RWPE2 (cell line): Measurements from ENCODE around the gene PCNT.

Source experiments
- ATAC-seq: fragments of 200-7000 bp; cut with Tn5 transposase; 3 replicates; pipeline ENCODE4 v1.9.1; 2021; ENCODE audit warnings: low read depth
- DNase-seq: peaks from one replicate; pipeline ENCODE4 v3.0.0-alpha.2; 2020; ENCODE audit warnings: low spot score
- H3K27ac ChIP-seq: fragments of 450-650 bp; 2 replicates; pipeline ENCODE4 v1.5.1; 2017; ENCODE audit warnings: mild to moderate bottlenecking; ENCODE audit not compliant: poor library complexity, severe bottlenecking
- H3K27me3 ChIP-seq: fragments of 250-450 bp; sonication (Bioruptor Pico); 2 replicates; pipeline ENCODE4 v1.5.1; 2021; ENCODE audit warnings: mild to moderate bottlenecking, moderate library complexity; ENCODE audit not compliant: insufficient read depth, poor library complexity, severe bottlenecking
- H3K36me3 ChIP-seq: fragments of 250-450 bp; sonication (Bioruptor Pico); 2 replicates; pipeline ENCODE4 v1.5.1; 2020; ENCODE audit warnings: low read depth, mild to moderate bottlenecking, moderate library complexity
- H3K4me1 ChIP-seq: fragments of 250-450 bp; sonication (Bioruptor Pico); 2 replicates; pipeline ENCODE4 v1.5.1; 2021; ENCODE audit warnings: mild to moderate bottlenecking, moderate library complexity; ENCODE audit not compliant: insufficient read depth, poor library complexity, severe bottlenecking
- H3K4me3 ChIP-seq: fragments of 250-450 bp; sonication (Bioruptor Pico); 2 replicates; pipeline ENCODE4 v1.5.1; 2021; ENCODE audit warnings: mild to moderate bottlenecking, moderate library complexity; ENCODE audit not compliant: severe bottlenecking
- H3K9me3 ChIP-seq: fragments of 250-450 bp; sonication (Bioruptor Pico); 2 replicates; pipeline ENCODE4 v1.5.1; 2021; ENCODE audit warnings: mild to moderate bottlenecking, moderate library complexity; ENCODE audit not compliant: severe bottlenecking
- CTCF ChIP-seq: fragments of 450-650 bp; IDR thresholded peaks from one replicate; pipeline ENCODE4 v1.5.1; 2017; ENCODE audit warnings: mild to moderate bottlenecking, moderate library complexity; ENCODE audit not compliant: poor library complexity, severe bottlenecking

PCNT gene

GRCh38 chr21:46411236-46411635 lies 87.3 kb downstream of the PCNT start:
- Histone ChIP-seq H3K27ac (no peak overlapping the region), H3K27me3 (no peaks in the 10 kb centered on the region), H3K36me3 (peaks cover 38% of the 10 kb centered on the region), H3K4me1 (peaks cover 3% of the 10 kb centered on the region), H3K9me3 (no peaks in the 10 kb centered on the region), H3K4me3 (no peak overlapping the region)
- ATAC-seq (no peak), DNase-seq (no peak)
- TF ChIP-seq CTCF: no peak

- ATAC-seq (no peak), DNase-seq (no peak)
- no peaks in the 10 kb centered on the region for H3K9me3 ChIP-seq
- no peaks in the 10 kb centered on the region for H3K27me3 ChIP-seq
- no peak overlapping the region for H3K27ac ChIP-seq
- no peak for TF ChIP-seq CTCF
- H3K4me1 ChIP-seq: peaks cover 3% of the 10 kb centered on the region
- H3K4me3 ChIP-seq: no peak overlapping the region
- peaks cover 38% of the 10 kb centered on the region for H3K36me3 ChIP-seq
These were observed 87.7 kb downstream of the PCNT start for GRCh38 chr21:46411691-46412090.

- DNase-seq (no peak), ATAC-seq (no peak)
- H3K27ac ChIP-seq: no peak overlapping the region
- no peaks in the 10 kb centered on the region for H3K9me3 ChIP-seq
- peaks cover 41% of the 10 kb centered on the region for H3K36me3 ChIP-seq
- H3K27me3 ChIP-seq: no peaks in the 10 kb centered on the region
- H3K4me3 ChIP-seq: no peak overlapping the region
- no peak for TF ChIP-seq CTCF
- peaks cover 3% of the 10 kb centered on the region for H3K4me1 ChIP-seq
These were observed 88.8 kb downstream of the PCNT start for GRCh38 chr21:46412521-46413364.

GRCh38 chr21:46413365-46413696 lies 89.4 kb downstream of the PCNT start:
- H3K27ac ChIP-seq: peak overlapping the region; percentile 20

More at GRCh38 chr21:46413365-46413696, 89.4 kb downstream of the PCNT start:
- H3K4me1 ChIP-seq: peaks cover 3% of the 10 kb centered on the region
- H3K4me3 ChIP-seq: no peak overlapping the region
- ATAC-seq (peak; percentile 75; the same call in 2 of the 3 replicates), DNase-seq (no peak)
- no peak for TF ChIP-seq CTCF
- H3K36me3 ChIP-seq: peaks cover 41% of the 10 kb centered on the region
- H3K9me3 ChIP-seq: no peaks in the 10 kb centered on the region
- no peaks in the 10 kb centered on the region for H3K27me3 ChIP-seq
